Measurements from ENCODE around the gene GRAP2. TPM values are rescaled to one million over a fixed set of nuclear protein-coding genes. Genes with fewer than 3 reads are reported as not detected.
A peak's percentile ranks its signal among the peaks of the same experiment; 100 is the strongest.

Gene GRAP2
- total and polyA plus RNA-seq, 8 donors, result 0.45 to 29.1 (median 3.0) TPM; not detected in 2

GRCh38 chr22:39932918-39933649, 32.2 kb downstream of the GRAP2 start:
- intact Hi-C loops (cut with DNase I; ENCODE audit: low total_unique reads), result no loop called here
- peak; percentile 55 to 71 for DNase-seq
- H3K4me3 ChIP-seq, result no peak overlapping the region
- H3K9me3 ChIP-seq, result no peaks in the 10 kb centered on the region
- peaks cover 0 to 24% (median 0%) of the 10 kb centered on the region in 3 donors for H3K27me3 ChIP-seq
- no peaks in the 10 kb centered on the region for H3K36me3 ChIP-seq
- WGBS, 5 donors, result 65 to 72% (median 71%) methylated on average over 7 of the region's 7 CpGs
- TF ChIP-seq EP300 (IDR thresholded peaks at IDR 0.05) (no peak), CTCF (IDR thresholded peaks at IDR 0.05) (peak in 4 of 7 experiments; percentile 38 to 58 (median 55))
- H3K4me1 ChIP-seq, result peaks cover 0 to 23% (median 6%) of the 10 kb centered on the region in 4 donors
- no peak overlapping the region for H3K27ac ChIP-seq

- H3K9me3 ChIP-seq, result no peaks in the 10 kb centered on the region
- no peak overlapping the region for H3K27ac ChIP-seq
- no peak for DNase-seq
- intact Hi-C loops (cut with DNase I; ENCODE audit: low total_unique reads), result no loop called here
- WGBS, 5 donors, result 75 to 91% (median 84%) methylated on average over 8 of the region's 8 CpGs
- H3K4me3 ChIP-seq, result no peak overlapping the region
- TF ChIP-seq POLR2A (IDR thresholded peaks at IDR 0.05) (no peak), CTCF (IDR thresholded peaks at IDR 0.05) (no peak)
- H3K27me3 ChIP-seq, result peaks cover 0 to 30% (median 4%) of the 10 kb centered on the region in 3 donors
- no peaks in the 10 kb centered on the region for H3K36me3 ChIP-seq
- peaks cover 0 to 17% (median 4%) of the 10 kb centered on the region in 4 donors for H3K4me1 ChIP-seq
Measured at GRCh38 chr22:39933741-39934140, 32.9 kb downstream of the GRAP2 start.

- DNase-seq, result no peak
- intact Hi-C loops (cut with DNase I; ENCODE audit: low total_unique reads), result no loop called here
- H3K4me3 ChIP-seq, result no peak overlapping the region
- H3K36me3 ChIP-seq, result no peaks in the 10 kb centered on the region
- H3K27ac ChIP-seq, result no peak overlapping the region
- H3K27me3 ChIP-seq, result peaks cover 0 to 23% (median 4%) of the 10 kb centered on the region in 3 donors
- no peaks in the 10 kb centered on the region for H3K9me3 ChIP-seq
- H3K4me1 ChIP-seq, result peaks cover 0 to 11% (median 0%) of the 10 kb centered on the region in 4 donors
- TF ChIP-seq CTCF (IDR thresholded peaks at IDR 0.05), result no peak
- TF ChIP-seq EP300 (IDR thresholded peaks at IDR 0.05), result no peak
- TF ChIP-seq POLR2A (IDR thresholded peaks at IDR 0.05), result no peak
- TF ChIP-seq POLR2AphosphoS5 (IDR thresholded peaks at IDR 0.05), result no peak
- 51 to 66% (median 61%) methylated on average over 4 of the region's 4 CpGs for WGBS, 5 donors
Measured at GRCh38 chr22:39935116-39935515, 34.2 kb downstream of the GRAP2 start.

DNA sequence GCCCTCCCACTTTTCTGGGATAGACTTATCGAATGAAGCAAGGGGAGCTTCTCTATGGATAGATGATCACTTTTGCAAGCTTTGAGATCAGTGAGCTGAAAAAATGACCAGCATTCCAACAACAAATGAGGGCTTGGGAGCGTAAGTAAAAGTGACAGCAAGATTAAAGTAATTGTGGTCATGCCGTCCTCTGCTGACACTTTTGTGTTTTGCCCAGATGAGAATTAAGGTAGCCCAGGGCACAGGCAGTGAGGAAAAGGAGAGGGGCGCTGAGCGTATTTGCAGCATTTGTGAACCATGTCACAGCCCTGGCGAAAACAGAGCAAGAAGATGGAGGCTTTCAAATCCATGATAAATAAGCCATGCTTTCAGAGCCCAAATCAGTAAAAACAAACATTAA, 34.7 kb downstream of the GRAP2 start:
- peaks cover 0 to 11% (median 0%) of the 10 kb centered on the region in 4 donors for H3K4me1 ChIP-seq
- H3K9me3 ChIP-seq, result no peaks in the 10 kb centered on the region
- TF ChIP-seq CTCF (IDR thresholded peaks at IDR 0.05), result no peak
- no peak for TF ChIP-seq POLR2AphosphoS5 (IDR thresholded peaks at IDR 0.05)
- no peak for TF ChIP-seq POLR2A (IDR thresholded peaks at IDR 0.05)
- no peak for DNase-seq
- 31 to 47% (median 40%) methylated on average over 6 of the region's 6 CpGs for WGBS, 5 donors
- H3K4me3 ChIP-seq, result no peak overlapping the region
- intact Hi-C loops (cut with DNase I; ENCODE audit: low total_unique reads), result no loop called here
- H3K36me3 ChIP-seq, result no peaks in the 10 kb centered on the region
- H3K27ac ChIP-seq, result no peak overlapping the region
- peaks cover 0 to 18% (median 4%) of the 10 kb centered on the region in 3 donors for H3K27me3 ChIP-seq

Measured in stomach (tissue), 9 donors.